Choroid plexus epithelial cell (primary cell): ENCODE data around the gene TMEM97.
"Not testable (repeated sequence)": the region's sequence is repeated elsewhere in the genome, so short reads cannot be mapped to it uniquely, and the experiment has no call there.

Experiments
- DNase-seq: peaks from one replicate; pipeline ENCODE4 v3.0.0-alpha.2; 2010; ENCODE audit warnings: low read depth
- H3K4me3 ChIP-seq: 2 replicates; pipeline ENCODE4 v1.5.1; 2011; ENCODE audit warnings: low read depth, mild to moderate bottlenecking, control low read depth, low read length, moderate library complexity
- CTCF ChIP-seq: conservative IDR thresholded peaks from 2 replicates; pipeline ENCODE4 v1.5.1; 2011; ENCODE audit warnings: low read depth, mild to moderate bottlenecking, control low read depth, inconsistent platforms, low read length, moderate library complexity

Gene TMEM97

GRCh38 chr17:28333083-28333746, 14.2 kb downstream of the TMEM97 start:
- peak; percentile 59 for DNase-seq
- no peak overlapping the region for H3K4me3 ChIP-seq
- no peak for TF ChIP-seq CTCF

- peak; percentile 51 for DNase-seq
- no peak for TF ChIP-seq CTCF
- peak overlapping the region; percentile 91 for H3K4me3 ChIP-seq
These were observed 15.2 kb downstream of the TMEM97 start for GRCh38 chr17:28334171-28334570.

- TF ChIP-seq CTCF = no peak
- DNase-seq = peak; percentile 78
- peak overlapping the region; percentile 91 for H3K4me3 ChIP-seq
These were observed 15.7 kb downstream of the TMEM97 start for GRCh38 chr17:28334666-28335200.

GRCh38 chr17:28335201-28335958, 16.4 kb downstream of the TMEM97 start, which contains the start of the genes IFT20 and TNFAIP1:
IFT20 (minus strand) TSS chr17:28335472; CDS start chr17:28331985, 3,487 bp downstream.
TNFAIP1 (plus strand) TSS chr17:28335761; CDS start chr17:28339522, 3,761 bp downstream.
- DNase-seq = peak; percentile 100
- peak within 1 kb of the TSS; percentile 91 for H3K4me3 ChIP-seq
- peak; percentile 15 for TF ChIP-seq CTCF

GRCh38 chr17:28335959-28336871, 17.2 kb downstream of the TMEM97 start:
- TF ChIP-seq CTCF = no peak
- H3K4me3 ChIP-seq = peak overlapping the region; percentile 91
- DNase-seq = peak; percentile 90

GRCh38 chr17:28338056-28338768, 19.2 kb downstream of the TMEM97 start:
- H3K4me3 ChIP-seq = no peak overlapping the region
- no peak for TF ChIP-seq CTCF
- peak; percentile 41 for DNase-seq

- DNase-seq, H3K4me3 ChIP-seq: not testable (repeated sequence)
These were observed 19.8 kb downstream of the TMEM97 start for GRCh38 chr17:28338769-28339212.
